Stimulated activated CD8-positive, alpha-beta memory T cell treated with anti-CD3 and anti-CD28 coated beads, Interleukin-7, amount 100 ng/mL, for 4 hours (primary cell): ENCODE data around the gene MICOS13.

Experiments
- DNase-seq, 2 donors: peaks; one replicate each; pipeline ENCODE4 v3.0.0-alpha.2; 2020; ENCODE audit warnings: low read depth in 2 of 2

MICOS13 gene

DNA sequence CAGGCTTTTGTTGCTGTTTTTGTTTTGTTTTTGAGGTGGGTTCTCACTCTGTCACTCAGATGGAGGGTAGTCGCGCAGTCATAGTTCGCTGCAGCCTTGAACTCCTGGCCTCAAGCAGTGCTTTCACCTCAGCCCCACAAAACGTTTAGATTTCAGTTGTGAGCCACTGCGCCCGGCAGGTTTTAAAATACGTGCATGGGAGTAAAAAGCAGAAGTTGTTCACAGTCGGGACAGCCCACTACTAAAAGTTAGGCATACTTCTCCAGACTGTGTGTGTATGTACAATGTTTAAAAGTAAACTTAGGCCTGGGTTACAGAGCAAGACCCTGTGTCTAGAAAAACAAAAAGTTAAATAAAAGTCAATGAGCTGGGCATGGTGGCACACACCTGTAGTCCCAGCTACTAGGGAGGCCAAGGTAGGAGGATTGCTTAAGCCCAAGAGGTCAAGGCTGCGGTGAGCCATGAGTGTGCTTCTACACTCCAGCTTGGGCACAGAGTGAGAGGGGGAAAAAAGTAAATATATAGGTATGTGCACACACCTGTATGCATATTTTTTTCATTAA is 51.3 kb downstream of the MICOS13 start:
- no peak for DNase-seq

DNA sequence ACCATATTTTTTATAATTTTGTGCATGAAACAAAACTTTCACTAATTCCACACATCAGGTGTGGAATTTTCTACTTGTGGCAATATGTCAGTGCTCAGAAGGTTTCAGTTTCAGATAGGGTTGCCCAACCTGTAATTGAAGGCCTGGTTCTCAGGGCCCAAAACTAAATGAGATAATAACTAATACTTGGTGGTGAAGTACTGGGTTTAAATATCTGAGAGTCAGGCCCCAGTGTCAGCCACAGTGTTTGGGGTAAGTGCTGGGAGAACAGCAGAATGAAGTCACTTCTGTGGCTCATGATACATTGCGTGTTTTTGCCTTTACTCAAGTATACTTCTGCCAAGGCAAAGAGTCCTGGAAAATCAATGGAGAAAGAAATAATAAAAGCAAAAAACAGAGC is 51.9 kb downstream of the MICOS13 start:
- no peak for DNase-seq
